HEK293 (cell line): ENCODE measurements around the gene RPL15.

Experiments
- OVOL3 ChIP-seq: fragments of 450-650 bp; formaldehyde crosslinking; IDR thresholded peaks from 2 replicates; pipeline ENCODE4 v1.5.1; 2016; ENCODE audit warnings: missing biosample characterization, missing genetic modification characterization
- WT1 ChIP-seq: fragments of 450-650 bp; formaldehyde crosslinking; IDR thresholded peaks from 2 replicates; pipeline ENCODE4 v1.5.1; 2016; ENCODE audit warnings: missing biosample characterization, missing genetic modification characterization
- ZBTB1 ChIP-seq: fragments of 450-650 bp; formaldehyde crosslinking; IDR thresholded peaks from 2 replicates; pipeline ENCODE4 v1.5.1; 2016; ENCODE audit warnings: missing biosample characterization, missing genetic modification characterization
- ZNF121 ChIP-seq: fragments of 450-650 bp; formaldehyde crosslinking; IDR thresholded peaks from 2 replicates; pipeline ENCODE4 v1.5.1; 2016; ENCODE audit warnings: missing biosample characterization, missing genetic modification characterization
- ZNF133 ChIP-seq: fragments of 450-650 bp; formaldehyde crosslinking; IDR thresholded peaks from 2 replicates; pipeline ENCODE4 v1.5.1; 2016; ENCODE audit warnings: missing biosample characterization, missing genetic modification characterization
- ZNF146 ChIP-seq: fragments of 450-650 bp; formaldehyde crosslinking; IDR thresholded peaks from 2 replicates; pipeline ENCODE4 v1.5.1; 2016; ENCODE audit warnings: missing biosample characterization, missing genetic modification characterization
- ZNF155 ChIP-seq: fragments of 450-650 bp; formaldehyde crosslinking; IDR thresholded peaks from 2 replicates; pipeline ENCODE4 v1.5.1; 2016; ENCODE audit warnings: missing biosample characterization, missing genetic modification characterization
- ZNF2 ChIP-seq: fragments of 450-650 bp; formaldehyde crosslinking; IDR thresholded peaks from 2 replicates; pipeline ENCODE4 v1.5.1; 2016; ENCODE audit warnings: missing biosample characterization, missing genetic modification characterization
- ZNF341 ChIP-seq: fragments of 450-650 bp; formaldehyde crosslinking; IDR thresholded peaks from 2 replicates; pipeline ENCODE4; 2016; ENCODE audit warnings: low read depth, missing biosample characterization, missing genetic modification characterization
- ZNF555 ChIP-seq: fragments of 450-650 bp; formaldehyde crosslinking; conservative IDR thresholded peaks from 2 replicates; pipeline ENCODE4 v1.5.1; 2017; ENCODE audit warnings: missing biosample characterization, mild to moderate bottlenecking, missing genetic modification characterization, inconsistent platforms
- ZNF571 ChIP-seq: fragments of 450-650 bp; formaldehyde crosslinking; IDR thresholded peaks from 2 replicates; pipeline ENCODE4 v1.5.0; 2017; ENCODE audit warnings: missing biosample characterization, missing genetic modification characterization
- ZNF621 ChIP-seq: fragments of 450-650 bp; formaldehyde crosslinking; IDR thresholded peaks from 2 replicates; pipeline ENCODE4 v1.5.1; 2017; ENCODE audit warnings: missing biosample characterization, missing genetic modification characterization
- ZNF670 ChIP-seq: fragments of 450-650 bp; formaldehyde crosslinking; IDR thresholded peaks from 2 replicates; pipeline ENCODE4 v1.5.1; 2016; ENCODE audit warnings: missing biosample characterization, missing genetic modification characterization, low read depth
- ZNF677 ChIP-seq: fragments of 450-650 bp; IDR thresholded peaks from 2 replicates; pipeline ENCODE4 v1.5.0; 2018; ENCODE audit warnings: missing biosample characterization, mild to moderate bottlenecking, missing genetic modification characterization, moderate library complexity
- TF ChIP-seq, protein P1 (sequence below): fragments of 450-650 bp; formaldehyde crosslinking; IDR thresholded peaks from 2 replicates; pipeline ENCODE4 v1.5.1; 2016; ENCODE audit warnings: missing biosample characterization, missing genetic modification characterization
- TF ChIP-seq, protein P2 (sequence below): fragments of 450-650 bp; formaldehyde crosslinking; IDR thresholded peaks from 2 replicates; pipeline ENCODE4 v1.5.1; 2016; ENCODE audit warnings: missing biosample characterization, missing genetic modification characterization
- TF ChIP-seq, protein P3 (sequence below): fragments of 450-650 bp; formaldehyde crosslinking; IDR thresholded peaks from 2 replicates; pipeline ENCODE4 v1.5.1; 2016; ENCODE audit warnings: missing biosample characterization, missing genetic modification characterization
- TF ChIP-seq, protein P4 (sequence below): fragments of 450-650 bp; formaldehyde crosslinking; IDR thresholded peaks from 2 replicates; pipeline ENCODE4 v1.5.1; 2016; ENCODE audit warnings: missing biosample characterization, missing genetic modification characterization
- TF ChIP-seq, protein P5 (sequence below): fragments of 450-650 bp; formaldehyde crosslinking; IDR thresholded peaks from 2 replicates; pipeline ENCODE4 v1.5.1; 2016; ENCODE audit warnings: missing biosample characterization, missing genetic modification characterization
- TF ChIP-seq, protein P6 (sequence below): fragments of 450-650 bp; formaldehyde crosslinking; IDR thresholded peaks from 2 replicates; pipeline ENCODE4 v1.5.1; 2017; ENCODE audit warnings: missing biosample characterization, missing genetic modification characterization
- TF ChIP-seq, protein P7 (sequence below): fragments of 450-650 bp; formaldehyde crosslinking; IDR thresholded peaks from 2 replicates; pipeline ENCODE4 v1.5.1; 2016; ENCODE audit warnings: missing biosample characterization, missing genetic modification characterization
- TF ChIP-seq, protein P8 (sequence below): fragments of 450-650 bp; formaldehyde crosslinking; IDR thresholded peaks from 2 replicates; pipeline ENCODE4 v1.5.1; 2016; ENCODE audit warnings: missing biosample characterization, missing genetic modification characterization, borderline replicate concordance

Gene RPL15

DNA sequence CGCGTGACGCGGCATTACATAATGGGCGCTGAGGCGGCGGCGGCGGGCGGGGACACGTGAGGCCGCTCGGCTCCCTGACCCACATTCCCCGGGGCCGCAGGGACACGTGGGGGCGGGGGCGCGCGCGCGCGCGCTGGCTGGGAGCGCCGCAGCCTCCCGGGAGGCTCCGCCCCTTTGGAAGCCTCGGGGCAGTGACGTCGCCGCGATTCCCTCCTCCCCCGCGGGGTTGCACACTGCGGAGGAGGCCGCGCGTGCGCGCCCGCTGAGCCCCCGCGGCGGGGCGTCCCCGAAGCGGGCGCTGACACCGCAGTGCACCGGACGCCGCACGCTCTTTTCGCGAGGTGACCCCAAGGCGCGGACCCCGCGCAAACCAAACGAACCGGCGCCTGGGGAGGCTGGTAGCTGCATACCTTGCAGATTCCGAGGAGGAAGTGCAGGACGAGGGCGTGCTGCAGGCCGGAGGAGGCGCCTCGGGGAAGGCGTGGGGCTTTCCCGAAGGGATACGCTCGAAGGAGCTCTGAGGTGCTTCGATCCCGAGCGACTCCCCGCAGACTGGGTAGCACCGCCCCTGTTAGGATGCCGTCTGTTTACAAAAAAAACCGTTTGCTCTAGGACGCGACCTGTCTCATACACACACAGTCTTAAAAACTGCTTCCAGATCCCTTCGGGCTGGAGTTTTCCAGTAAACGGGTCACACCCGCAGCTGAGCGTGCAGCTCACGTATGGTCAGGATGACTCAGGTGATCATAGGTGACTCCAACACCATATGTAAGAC lies 29.2 kb downstream of the RPL15 start (continued):
- TF ChIP-seq, protein P1, sequence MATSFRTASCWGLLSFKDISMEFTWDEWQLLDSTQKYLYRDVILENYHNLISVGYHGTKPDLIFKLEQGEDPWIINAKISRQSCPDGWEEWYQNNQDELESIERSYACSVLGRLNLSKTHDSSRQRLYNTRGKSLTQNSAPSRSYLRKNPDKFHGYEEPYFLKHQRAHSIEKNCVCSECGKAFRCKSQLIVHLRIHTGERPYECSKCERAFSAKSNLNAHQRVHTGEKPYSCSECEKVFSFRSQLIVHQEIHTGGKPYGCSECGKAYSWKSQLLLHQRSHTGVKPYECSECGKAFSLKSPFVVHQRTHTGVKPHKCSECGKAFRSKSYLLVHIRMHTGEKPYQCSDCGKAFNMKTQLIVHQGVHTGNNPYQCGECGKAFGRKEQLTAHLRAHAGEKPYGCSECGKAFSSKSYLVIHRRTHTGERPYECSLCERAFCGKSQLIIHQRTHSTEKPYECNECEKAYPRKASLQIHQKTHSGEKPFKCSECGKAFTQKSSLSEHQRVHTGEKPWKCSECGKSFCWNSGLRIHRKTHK (tag by site-specific recombination), result no peak
- peak; percentile 62; the same call in 1 of the 2 replicates for TF ChIP-seq WT1 (tag by site-specific recombination)
- TF ChIP-seq ZNF121 (tag by site-specific recombination), result 0 out of 2 replicates have a peak, but pooled peaks have one; percentile 18
- TF ChIP-seq ZNF146, result no peak
- TF ChIP-seq, protein P2, sequence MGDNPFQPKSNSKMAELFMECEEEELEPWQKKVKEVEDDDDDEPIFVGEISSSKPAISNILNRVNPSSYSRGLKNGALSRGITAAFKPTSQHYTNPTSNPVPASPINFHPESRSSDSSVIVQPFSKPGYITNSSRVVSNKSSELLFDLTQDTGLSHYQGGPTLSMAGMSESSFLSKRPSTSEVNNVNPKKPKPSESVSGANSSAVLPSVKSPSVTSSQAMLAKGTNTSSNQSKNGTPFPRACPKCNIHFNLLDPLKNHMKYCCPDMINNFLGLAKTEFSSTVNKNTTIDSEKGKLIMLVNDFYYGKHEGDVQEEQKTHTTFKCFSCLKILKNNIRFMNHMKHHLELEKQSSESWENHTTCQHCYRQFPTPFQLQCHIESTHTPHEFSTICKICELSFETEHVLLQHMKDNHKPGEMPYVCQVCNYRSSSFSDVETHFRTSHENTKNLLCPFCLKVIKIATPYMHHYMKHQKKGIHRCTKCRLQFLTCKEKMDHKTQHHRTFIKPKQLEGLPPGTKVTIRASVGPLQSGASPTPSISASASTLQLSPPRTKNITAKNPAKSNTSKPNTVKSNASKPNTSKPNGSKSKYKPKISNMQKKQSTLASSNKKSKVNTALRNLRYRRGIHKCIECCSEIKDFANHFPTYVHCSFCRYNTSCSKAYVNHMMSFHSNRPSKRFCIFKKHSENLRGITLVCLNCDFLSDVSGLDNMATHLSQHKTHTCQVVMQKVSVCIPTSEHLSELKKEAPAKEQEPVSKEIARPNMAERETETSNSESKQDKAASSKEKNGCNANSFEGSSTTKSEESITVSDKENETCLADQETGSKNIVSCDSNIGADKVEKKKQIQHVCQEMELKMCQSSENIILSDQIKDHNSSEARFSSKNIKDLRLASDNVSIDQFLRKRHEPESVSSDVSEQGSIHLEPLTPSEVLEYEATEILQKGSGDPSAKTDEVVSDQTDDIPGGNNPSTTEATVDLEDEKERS (tag by site-specific recombination), result no peak
- no peak for TF ChIP-seq ZNF670 (tag by site-specific recombination)
- no peak for TF ChIP-seq ZNF571 (tag by site-specific recombination)
- TF ChIP-seq, protein P3, sequence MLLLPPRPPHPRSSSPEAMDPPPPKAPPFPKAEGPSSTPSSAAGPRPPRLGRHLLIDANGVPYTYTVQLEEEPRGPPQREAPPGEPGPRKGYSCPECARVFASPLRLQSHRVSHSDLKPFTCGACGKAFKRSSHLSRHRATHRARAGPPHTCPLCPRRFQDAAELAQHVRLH (tag by site-specific recombination), result no peak
- TF ChIP-seq, protein P4, sequence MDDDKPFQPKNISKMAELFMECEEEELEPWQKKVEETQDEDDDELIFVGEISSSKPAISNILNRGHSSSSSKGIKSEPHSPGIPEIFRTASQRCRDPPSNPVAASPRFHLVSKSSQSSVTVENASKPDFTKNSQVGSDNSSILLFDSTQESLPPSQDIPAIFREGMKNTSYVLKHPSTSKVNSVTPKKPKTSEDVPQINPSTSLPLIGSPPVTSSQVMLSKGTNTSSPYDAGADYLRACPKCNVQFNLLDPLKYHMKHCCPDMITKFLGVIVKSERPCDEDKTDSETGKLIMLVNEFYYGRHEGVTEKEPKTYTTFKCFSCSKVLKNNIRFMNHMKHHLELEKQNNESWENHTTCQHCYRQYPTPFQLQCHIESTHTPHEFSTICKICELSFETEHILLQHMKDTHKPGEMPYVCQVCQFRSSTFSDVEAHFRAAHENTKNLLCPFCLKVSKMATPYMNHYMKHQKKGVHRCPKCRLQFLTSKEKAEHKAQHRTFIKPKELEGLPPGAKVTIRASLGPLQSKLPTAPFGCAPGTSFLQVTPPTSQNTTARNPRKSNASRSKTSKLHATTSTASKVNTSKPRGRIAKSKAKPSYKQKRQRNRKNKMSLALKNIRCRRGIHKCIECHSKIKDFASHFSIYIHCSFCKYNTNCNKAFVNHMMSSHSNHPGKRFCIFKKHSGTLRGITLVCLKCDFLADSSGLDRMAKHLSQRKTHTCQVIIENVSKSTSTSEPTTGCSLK, result no peak
- TF ChIP-seq, protein P5, sequence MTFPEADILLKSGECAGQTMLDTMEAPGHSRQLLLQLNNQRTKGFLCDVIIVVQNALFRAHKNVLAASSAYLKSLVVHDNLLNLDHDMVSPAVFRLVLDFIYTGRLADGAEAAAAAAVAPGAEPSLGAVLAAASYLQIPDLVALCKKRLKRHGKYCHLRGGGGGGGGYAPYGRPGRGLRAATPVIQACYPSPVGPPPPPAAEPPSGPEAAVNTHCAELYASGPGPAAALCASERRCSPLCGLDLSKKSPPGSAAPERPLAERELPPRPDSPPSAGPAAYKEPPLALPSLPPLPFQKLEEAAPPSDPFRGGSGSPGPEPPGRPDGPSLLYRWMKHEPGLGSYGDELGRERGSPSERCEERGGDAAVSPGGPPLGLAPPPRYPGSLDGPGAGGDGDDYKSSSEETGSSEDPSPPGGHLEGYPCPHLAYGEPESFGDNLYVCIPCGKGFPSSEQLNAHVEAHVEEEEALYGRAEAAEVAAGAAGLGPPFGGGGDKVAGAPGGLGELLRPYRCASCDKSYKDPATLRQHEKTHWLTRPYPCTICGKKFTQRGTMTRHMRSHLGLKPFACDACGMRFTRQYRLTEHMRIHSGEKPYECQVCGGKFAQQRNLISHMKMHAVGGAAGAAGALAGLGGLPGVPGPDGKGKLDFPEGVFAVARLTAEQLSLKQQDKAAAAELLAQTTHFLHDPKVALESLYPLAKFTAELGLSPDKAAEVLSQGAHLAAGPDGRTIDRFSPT (tag by site-specific recombination), result peak; percentile 72; the same call in 1 of the 2 replicates
- TF ChIP-seq, protein P6, sequence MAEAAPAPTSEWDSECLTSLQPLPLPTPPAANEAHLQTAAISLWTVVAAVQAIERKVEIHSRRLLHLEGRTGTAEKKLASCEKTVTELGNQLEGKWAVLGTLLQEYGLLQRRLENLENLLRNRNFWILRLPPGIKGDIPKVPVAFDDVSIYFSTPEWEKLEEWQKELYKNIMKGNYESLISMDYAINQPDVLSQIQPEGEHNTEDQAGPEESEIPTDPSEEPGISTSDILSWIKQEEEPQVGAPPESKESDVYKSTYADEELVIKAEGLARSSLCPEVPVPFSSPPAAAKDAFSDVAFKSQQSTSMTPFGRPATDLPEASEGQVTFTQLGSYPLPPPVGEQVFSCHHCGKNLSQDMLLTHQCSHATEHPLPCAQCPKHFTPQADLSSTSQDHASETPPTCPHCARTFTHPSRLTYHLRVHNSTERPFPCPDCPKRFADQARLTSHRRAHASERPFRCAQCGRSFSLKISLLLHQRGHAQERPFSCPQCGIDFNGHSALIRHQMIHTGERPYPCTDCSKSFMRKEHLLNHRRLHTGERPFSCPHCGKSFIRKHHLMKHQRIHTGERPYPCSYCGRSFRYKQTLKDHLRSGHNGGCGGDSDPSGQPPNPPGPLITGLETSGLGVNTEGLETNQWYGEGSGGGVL (tag by site-specific recombination), result no peak
- TF ChIP-seq ZNF555 (tag by site-specific recombination), result no peak
- TF ChIP-seq ZBTB1 (tag by site-specific recombination), result no peak
- TF ChIP-seq ZNF2 (tag by site-specific recombination), result peak; percentile 83
- TF ChIP-seq, protein P7, sequence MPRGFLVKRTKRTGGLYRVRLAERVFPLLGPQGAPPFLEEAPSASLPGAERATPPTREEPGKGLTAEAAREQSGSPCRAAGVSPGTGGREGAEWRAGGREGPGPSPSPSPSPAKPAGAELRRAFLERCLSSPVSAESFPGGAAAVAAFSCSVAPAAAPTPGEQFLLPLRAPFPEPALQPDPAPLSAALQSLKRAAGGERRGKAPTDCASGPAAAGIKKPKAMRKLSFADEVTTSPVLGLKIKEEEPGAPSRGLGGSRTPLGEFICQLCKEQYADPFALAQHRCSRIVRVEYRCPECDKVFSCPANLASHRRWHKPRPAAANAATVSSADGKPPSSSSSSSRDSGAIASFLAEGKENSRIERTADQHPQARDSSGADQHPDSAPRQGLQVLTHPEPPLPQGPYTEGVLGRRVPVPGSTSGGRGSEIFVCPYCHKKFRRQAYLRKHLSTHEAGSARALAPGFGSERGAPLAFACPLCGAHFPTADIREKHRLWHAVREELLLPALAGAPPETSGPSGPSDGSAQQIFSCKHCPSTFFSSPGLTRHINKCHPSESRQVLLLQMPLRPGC (tag by site-specific recombination), result no peak
- TF ChIP-seq ZNF341, result peak; percentile 62
- TF ChIP-seq ZNF155 (tag by site-specific recombination), result no peak
- no peak for TF ChIP-seq ZNF677
- no peak for TF ChIP-seq ZNF621
- no peak for TF ChIP-seq OVOL3 (tag by site-specific recombination)
- TF ChIP-seq, protein P8, sequence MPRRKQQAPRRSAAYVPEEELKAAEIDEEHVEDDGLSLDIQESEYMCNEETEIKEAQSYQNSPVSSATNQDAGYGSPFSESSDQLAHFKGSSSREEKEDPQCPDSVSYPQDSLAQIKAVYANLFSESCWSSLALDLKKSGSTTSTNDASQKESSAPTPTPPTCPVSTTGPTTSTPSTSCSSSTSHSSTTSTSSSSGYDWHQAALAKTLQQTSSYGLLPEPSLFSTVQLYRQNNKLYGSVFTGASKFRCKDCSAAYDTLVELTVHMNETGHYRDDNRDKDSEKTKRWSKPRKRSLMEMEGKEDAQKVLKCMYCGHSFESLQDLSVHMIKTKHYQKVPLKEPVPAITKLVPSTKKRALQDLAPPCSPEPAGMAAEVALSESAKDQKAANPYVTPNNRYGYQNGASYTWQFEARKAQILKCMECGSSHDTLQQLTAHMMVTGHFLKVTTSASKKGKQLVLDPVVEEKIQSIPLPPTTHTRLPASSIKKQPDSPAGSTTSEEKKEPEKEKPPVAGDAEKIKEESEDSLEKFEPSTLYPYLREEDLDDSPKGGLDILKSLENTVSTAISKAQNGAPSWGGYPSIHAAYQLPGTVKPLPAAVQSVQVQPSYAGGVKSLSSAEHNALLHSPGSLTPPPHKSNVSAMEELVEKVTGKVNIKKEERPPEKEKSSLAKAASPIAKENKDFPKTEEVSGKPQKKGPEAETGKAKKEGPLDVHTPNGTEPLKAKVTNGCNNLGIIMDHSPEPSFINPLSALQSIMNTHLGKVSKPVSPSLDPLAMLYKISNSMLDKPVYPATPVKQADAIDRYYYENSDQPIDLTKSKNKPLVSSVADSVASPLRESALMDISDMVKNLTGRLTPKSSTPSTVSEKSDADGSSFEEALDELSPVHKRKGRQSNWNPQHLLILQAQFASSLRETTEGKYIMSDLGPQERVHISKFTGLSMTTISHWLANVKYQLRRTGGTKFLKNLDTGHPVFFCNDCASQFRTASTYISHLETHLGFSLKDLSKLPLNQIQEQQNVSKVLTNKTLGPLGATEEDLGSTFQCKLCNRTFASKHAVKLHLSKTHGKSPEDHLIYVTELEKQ (tag by site-specific recombination), result no peak
- TF ChIP-seq ZNF133 (tag by site-specific recombination), result no peak
